ENCODE measurements around the gene WSCD1. TPM values are rescaled to one million over a fixed set of nuclear protein-coding genes. Genes with fewer than 3 reads are reported as not detected.

WSCD1 gene
- total RNA-seq, 1 donor from 2014 or later, result not detected

DNA sequence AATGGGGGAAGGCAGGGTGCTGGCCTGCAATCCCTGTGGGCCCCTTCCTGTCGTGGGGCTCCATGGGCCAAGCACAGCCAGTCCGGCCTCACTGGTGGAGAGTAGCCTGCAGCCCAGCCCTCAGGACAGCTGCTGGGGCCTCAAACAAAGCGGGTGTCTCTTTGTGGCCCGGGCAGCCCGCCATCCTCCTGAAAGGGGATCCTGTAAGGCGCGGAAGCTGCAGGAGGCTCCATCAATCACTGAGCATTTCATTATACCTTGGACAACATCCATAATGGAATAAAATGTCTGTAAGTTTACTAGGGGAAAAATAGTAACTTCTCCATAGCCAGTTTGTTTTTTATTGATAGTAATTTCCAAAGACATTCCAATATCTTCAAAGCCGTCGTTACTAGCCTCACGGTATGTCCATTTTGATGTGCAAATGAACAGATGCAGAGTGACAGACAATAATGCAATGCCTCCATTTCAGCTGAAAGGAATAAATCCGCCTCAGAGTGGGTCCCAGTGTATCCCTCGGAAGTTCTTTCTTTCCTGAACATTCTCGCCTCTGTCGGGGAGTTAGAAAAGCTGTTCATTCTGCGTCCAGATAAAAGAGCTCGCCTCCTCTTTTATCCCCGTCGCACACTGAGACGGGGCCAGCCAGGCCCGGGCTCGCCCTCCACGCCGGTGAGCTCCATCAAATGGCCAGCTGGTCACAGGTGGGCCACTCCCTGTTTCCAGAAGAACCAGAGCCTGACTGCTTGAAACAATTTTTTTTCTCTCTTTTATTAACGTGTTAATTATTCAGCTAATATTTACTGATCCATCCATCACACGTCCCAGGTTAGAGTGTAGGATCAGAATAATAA, 14.4 kb downstream of the WSCD1 start:
- intact Hi-C loops (cut with micrococcal nuclease), result no loop called here

- intact Hi-C loops (cut with micrococcal nuclease), result no loop called here
Measured at GRCh38 chr17:6085812-6086211, 15.6 kb downstream of the WSCD1 start.

GRCh38 chr17:6086603-6087400, 16.6 kb downstream of the WSCD1 start:
- intact Hi-C loops (cut with micrococcal nuclease), result no loop called here

DNA sequence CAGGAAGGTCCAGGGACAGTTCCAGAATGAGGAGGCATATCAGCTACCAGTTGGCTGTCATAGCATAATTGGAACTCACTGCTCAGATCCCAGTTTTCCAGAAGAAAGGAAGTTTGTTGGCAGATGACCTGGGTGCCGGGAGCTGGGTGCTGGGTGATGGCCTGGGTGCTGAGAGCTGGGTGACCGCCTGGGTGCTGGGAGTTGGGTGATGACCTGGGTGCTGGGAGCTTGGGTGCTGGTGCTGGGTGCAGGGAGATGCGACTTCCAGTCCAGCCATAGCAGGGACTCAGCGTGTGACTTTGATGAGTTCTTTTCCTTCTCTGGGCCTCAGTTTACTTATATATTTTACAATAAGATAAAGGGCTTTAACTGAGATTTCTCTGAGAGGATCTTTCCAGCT, 18.0 kb downstream of the WSCD1 start:
- intact Hi-C loops (cut with micrococcal nuclease), result no loop called here

DNA sequence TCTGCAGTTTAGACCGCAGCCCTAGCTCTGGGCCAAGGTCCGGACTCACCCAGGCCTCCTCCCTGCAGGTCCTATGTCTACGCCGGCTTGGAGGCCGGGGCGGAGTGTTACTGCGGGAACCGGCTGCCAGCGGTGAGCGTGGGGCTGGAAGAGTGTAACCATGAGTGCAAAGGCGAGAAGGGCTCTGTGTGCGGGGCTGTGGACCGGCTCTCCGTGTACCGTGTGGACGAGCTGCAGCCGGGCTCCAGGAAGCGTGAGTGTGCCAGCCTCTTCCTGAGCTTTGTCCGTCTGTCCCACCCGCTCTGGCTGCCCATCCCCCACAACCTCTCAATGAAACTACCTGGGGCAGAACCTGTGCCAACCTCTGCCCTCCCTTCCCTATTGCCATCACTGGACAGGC, 20.1 kb downstream of the WSCD1 start:
- intact Hi-C loops (cut with micrococcal nuclease), result no loop called here

DNA sequence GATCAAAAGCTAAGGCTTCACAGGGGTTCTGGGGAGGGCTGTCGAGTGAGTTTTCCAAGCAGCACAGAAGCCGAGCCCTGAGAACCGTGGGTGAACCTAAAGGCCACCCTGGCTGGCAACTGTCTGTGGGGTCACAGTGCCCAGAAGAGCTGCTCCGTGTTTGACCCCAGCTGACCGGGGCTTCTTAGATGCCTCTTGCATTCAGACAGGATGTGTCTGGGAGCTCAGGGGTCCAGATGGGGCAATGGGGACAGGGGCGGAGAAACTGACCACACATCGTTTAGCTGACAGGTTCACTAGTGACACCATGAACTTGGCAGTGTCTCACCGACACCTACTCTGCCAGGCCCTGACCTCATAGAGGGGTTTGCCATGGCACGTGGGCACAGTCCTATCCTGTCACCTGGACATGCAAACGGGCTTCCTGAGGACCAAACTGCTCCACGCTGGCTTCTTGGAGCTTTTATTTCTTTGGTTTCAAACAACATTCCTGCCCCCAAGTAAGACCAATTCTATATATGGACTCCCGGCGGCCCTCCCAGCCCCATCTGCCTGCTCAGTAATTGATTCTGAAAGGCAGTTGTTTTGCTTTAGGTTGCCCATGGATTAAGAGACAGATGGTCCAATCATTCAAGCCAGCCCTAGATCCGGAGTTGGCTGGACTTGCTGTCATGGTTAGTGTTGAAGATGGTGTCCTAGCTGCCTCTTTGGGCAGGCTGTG, 22.2 kb downstream of the WSCD1 start:
- intact Hi-C loops (cut with micrococcal nuclease), result no loop called here

- intact Hi-C loops (cut with micrococcal nuclease), result no loop called here
Measured at GRCh38 chr17:6092903-6093468, 22.8 kb downstream of the WSCD1 start.

DNA sequence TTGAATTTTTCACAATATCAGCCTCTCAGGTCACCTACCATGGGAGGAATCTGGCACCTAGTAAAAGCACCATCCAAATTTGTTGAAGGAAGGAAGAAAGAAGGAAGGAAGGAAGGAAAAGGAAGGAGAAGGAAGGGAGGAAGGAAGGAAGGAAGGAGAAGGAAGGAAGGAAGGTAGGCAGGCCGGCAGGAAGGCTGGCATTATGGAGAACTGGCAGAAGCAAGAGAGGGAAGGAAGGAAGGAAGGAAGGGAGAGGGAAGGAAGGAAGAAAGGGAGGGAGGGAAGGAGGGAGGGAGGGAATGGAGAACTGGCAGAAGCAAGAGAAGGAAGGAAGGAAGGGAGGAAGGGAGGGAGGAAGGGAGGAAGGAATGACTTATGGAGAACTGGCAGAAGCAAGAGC, 24.3 kb downstream of the WSCD1 start:
- intact Hi-C loops (cut with micrococcal nuclease), result no loop called here

- intact Hi-C loops (cut with micrococcal nuclease), result no loop called here
Measured at GRCh38 chr17:6094926-6095325, 24.7 kb downstream of the WSCD1 start.

DNA sequence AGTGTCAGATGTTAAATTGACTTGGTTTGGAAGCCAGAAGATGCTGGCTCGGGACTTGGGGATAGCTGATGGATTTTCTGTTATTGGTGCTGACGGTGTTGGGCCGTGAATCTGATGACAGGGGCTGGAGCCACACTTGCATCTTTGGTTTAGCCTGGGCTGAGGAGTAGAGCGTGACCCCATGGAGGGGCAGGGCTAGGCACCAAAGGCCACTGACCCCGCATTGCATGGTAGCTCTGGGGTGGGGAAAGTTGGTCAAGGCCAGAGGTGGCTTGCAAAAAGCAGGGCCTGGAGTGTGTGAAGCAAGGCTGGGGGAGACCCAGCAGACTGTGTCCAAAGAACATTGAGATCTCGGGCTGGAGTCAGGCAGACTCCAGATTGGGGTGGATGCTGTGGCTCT, 25.3 kb downstream of the WSCD1 start:
- intact Hi-C loops (cut with micrococcal nuclease), result no loop called here

DNA sequence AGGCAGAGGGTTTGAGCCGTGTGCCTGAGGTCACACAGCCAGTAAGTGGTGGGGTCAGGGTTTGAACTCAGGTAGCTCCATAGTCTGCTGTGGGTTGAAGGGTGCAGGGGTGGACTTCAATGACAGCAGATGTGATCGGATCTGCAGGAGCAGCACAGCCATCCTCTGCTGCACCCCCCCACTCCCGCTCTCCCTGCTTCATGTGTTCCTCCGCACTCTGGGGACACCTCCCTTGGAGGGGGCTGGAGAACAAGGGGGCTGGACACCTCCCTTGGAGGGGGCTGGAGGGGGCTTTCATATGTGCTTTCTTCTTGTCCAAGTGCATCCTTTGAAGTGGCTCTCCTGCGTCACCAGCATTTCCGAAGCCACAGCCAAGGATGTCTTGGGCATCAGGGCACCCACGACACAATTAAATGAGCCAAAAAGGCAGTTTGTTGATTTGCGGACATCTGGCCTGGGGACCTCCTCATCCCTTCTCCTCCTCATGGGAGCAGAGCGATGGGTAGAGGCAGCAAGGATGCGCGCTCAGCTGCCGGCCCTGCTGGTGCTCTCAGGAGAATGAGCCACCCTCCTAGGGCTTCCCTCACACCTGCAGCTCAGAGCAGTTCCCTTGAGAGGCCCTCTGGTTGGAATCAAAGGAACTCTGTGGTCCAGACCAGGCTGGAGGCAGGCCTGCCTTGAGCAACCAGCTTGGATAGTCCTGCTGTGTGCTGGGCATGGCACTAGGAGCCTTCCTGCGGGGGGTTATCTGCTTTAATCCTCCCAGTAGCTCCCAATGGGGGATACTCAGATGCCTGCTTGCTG, 26.2 kb downstream of the WSCD1 start:
- intact Hi-C loops (cut with micrococcal nuclease), result no loop called here

DNA sequence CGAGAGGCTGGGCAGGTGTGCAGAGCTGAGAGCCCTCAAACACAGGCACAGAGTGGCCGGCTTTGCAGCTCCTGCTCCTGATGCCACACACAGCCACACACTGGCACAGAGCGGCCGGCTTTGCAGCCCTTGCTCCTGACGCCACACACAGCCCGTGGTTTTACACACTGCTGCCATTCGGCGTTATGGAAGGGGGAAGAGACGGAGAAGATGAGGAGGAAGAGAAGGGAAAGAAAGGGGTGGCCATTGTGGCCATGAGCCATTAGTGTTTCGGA, 26.8 kb downstream of the WSCD1 start:
- intact Hi-C loops (cut with micrococcal nuclease), result no loop called here

- intact Hi-C loops (cut with micrococcal nuclease), result no loop called here
Measured at GRCh38 chr17:6098050-6098822, 28.1 kb downstream of the WSCD1 start.

DNA sequence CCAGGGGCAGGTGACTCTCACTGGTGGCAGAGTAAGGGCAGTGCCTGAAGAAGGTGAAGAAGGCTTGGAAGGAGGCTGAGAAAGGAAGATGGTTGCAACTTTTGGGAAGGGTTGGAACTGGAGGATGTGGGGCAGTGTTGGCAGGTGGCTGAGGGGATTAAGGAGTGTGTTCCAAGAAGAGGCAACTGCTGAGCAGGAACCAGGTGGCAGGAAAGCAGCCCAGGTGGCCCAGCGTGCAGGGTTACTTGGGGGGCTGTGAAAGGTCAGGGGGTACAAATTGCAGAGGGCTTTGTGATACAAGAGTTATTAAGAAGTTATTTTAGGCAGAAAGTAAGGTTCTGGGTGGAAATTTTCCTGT, 28.6 kb downstream of the WSCD1 start:
- intact Hi-C loops (cut with micrococcal nuclease), result no loop called here

- intact Hi-C loops (cut with micrococcal nuclease), result no loop called here
Measured at GRCh38 chr17:6099492-6099891, 29.3 kb downstream of the WSCD1 start.

DNA sequence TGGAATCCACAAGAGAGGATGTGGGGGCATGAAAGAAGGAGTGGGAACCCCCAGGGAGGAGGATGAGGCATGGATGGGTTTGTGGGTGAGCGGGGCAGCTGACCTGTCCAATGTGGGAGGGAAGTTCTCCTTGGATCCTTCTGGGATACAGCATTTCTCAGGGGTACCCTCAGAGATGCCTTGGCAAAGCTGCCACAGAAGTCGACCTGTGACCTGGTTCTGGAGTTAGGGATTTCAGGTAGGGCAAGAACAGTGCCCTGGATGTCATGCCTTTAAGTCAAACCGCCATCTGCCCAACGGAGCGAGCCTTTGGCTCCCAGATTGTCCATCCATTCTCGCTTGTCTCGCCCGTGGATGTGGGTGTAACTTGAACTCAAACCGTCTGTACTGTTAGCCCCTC, 30.0 kb downstream of the WSCD1 start:
- intact Hi-C loops (cut with micrococcal nuclease), result no loop called here

DNA sequence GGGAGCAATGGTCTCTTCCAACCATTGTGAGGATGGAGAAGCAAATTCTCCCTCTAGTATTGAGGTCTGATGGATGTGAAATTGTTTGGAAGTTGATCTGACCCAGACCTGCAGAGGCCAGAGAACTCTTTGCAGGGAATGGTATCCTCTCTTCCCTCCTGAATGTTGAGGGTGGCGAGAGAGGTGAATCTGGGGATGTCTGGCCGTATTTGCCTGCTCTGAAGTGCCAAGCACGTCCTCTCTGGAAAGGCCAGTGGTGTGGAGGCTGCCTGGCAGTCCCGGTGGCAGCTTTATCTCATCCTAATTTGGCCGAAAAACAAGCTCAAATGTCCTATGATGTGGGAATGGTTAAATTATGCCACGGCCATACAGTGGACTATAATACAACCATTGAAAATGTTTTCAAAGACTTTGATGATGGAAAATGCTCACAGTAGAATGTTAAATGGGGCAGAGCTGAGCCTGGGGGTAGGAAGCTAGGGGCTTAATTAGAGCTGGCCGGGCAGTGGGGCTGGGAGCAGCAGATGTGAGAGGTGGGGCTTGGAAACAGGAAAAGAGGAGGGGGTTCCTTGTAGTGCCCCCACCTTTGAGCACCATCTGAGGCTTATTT, 30.8 kb downstream of the WSCD1 start:
- intact Hi-C loops (cut with micrococcal nuclease), result no loop called here

GRCh38 chr17:6101706-6102105, 31.5 kb downstream of the WSCD1 start:
- intact Hi-C loops (cut with micrococcal nuclease), result no loop called here

DNA sequence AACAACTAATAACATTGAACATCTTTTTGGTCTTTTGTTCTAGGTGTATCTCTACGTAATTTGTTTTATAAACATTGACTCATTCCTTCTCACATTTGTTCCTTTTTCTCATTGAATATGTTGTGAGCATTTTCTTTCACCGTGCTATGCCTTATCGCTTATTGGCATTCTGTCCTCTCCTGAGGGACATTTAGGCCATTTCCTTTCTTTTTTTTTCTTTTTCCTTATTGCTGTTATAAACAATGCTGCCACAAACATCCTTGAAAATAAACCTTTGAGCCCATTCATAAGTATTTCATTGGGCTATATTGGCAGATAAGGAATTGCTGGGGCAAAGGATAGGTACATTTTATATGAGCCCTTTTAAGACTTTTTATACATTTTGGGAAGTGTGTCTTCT, 32.4 kb downstream of the WSCD1 start:
- intact Hi-C loops (cut with micrococcal nuclease), result no loop called here
